ENCODE results near the gene PRDX5. TPM values are rescaled to one million over a fixed set of nuclear protein-coding genes. Genes with fewer than 3 reads are reported as not detected.

PRDX5 gene
- total and polyA plus RNA-seq, 3 donors from 2014 or later, result 189 to 287 (median 271) TPM

- H3K27ac ChIP-seq, result no peak overlapping the region
- H3K36me3 ChIP-seq (ENCODE audit: low read depth, missing control alignments), result no peaks in the 10 kb centered on the region
- H3K27me3 ChIP-seq, result no peaks in the 10 kb centered on the region
- no peak for DNase-seq
- intact Hi-C loops (cut with DNase I; ENCODE audit: low total_unique reads), result no loop called here
- peaks cover 12% of the 10 kb centered on the region for H3K4me1 ChIP-seq
- WGBS, 2 donors, result 61 to 80% methylated on average over 28 to 44 of the region's 46 CpGs
- no peak for TF ChIP-seq CTCF (IDR thresholded peaks at IDR 0.05)
- no peak for TF ChIP-seq POLR2A (IDR thresholded peaks at IDR 0.05)
- no peaks in the 10 kb centered on the region for H3K9me3 ChIP-seq
- peak overlapping the region in 1 of 2 donors; percentile 23 for H3K4me3 ChIP-seq
Measured at GRCh38 chr11:64367931-64368672, 50.2 kb downstream of the PRDX5 start.

- Histone ChIP-seq H3K36me3 (ENCODE audit: low read depth, missing control alignments) (no peaks in the 10 kb centered on the region), H3K4me3 (peak overlapping the region in 1 of 2 donors; percentile 23), H3K27ac (no peak overlapping the region), H3K9me3 (no peaks in the 10 kb centered on the region), H3K27me3 (no peaks in the 10 kb centered on the region), H3K4me1 (peaks cover 12% of the 10 kb centered on the region)
- DNase-seq, result no peak
- 65 to 73% methylated on average over 17 to 28 of the region's 28 CpGs for WGBS, 2 donors
- TF ChIP-seq CTCF (IDR thresholded peaks at IDR 0.05) (no peak), POLR2A (IDR thresholded peaks at IDR 0.05) (no peak)
- intact Hi-C loops (cut with DNase I; ENCODE audit: low total_unique reads), result no loop called here
Measured at GRCh38 chr11:64368673-64369074, 50.8 kb downstream of the PRDX5 start.

- DNase-seq, result no peak
- no peaks in the 10 kb centered on the region for H3K27me3 ChIP-seq
- 77 to 86% methylated on average over 22 to 79 of the region's 82 CpGs for WGBS, 2 donors
- TF ChIP-seq CTCF (IDR thresholded peaks at IDR 0.05), result no peak
- no peak for TF ChIP-seq POLR2A (IDR thresholded peaks at IDR 0.05)
- no peaks in the 10 kb centered on the region for H3K9me3 ChIP-seq
- intact Hi-C loops (cut with DNase I; ENCODE audit: low total_unique reads), result no loop called here
- H3K36me3 ChIP-seq (ENCODE audit: low read depth, missing control alignments), result no peaks in the 10 kb centered on the region
- H3K4me3 ChIP-seq, result peak overlapping the region; percentile 9 to 41
- H3K27ac ChIP-seq, result no peak overlapping the region
- H3K4me1 ChIP-seq, result peaks cover 12% of the 10 kb centered on the region
Measured at GRCh38 chr11:64369440-64370421, 51.8 kb downstream of the PRDX5 start.

- DNase-seq, result no peak
Measured at GRCh38 chr11:64371201-64371600, 53.3 kb downstream of the PRDX5 start.

More at GRCh38 chr11:64371201-64371600, 53.3 kb downstream of the PRDX5 start:
- no peaks in the 10 kb centered on the region for H3K9me3 ChIP-seq
- no peaks in the 10 kb centered on the region for H3K27me3 ChIP-seq
- intact Hi-C loops (cut with DNase I; ENCODE audit: low total_unique reads), result no loop called here
- no peak overlapping the region for H3K4me3 ChIP-seq
- no peak overlapping the region for H3K27ac ChIP-seq
- TF ChIP-seq CTCF (IDR thresholded peaks at IDR 0.05) (no peak), POLR2A (IDR thresholded peaks at IDR 0.05) (no peak)
- 75% methylated on average over 21 of the region's 22 CpGs; no CpG with 5 or more reads in 1 of the 2 donors for WGBS, 2 donors
- H3K36me3 ChIP-seq (ENCODE audit: low read depth, missing control alignments), result no peaks in the 10 kb centered on the region
- H3K4me1 ChIP-seq, result peaks cover 12% of the 10 kb centered on the region

MicroRNA genes within 50 kb of the gene (microRNA counts, 767-probe panel; counts per million panel counts)
- microRNA hsa-miR-1237, result 0 to 152 counts per million in 2 donors

Small RNA genes within 50 kb of the gene (microRNA-seq; reads per million reads assigned to microRNA genes)
- gene MIR1237 (ENCODE audit: borderline number of aligned reads in 2 of 2, borderline replicate concordance in 1 of 2) (1.4 to 2.1 reads per million in 2 donors), gene MIR7155 (ENCODE audit: borderline number of aligned reads in 2 of 2, borderline replicate concordance in 1 of 2) (0 to 1.4 reads per million in 2 donors)

Small RNA genes within 50 kb of the gene (small RNA-seq; reads per million reads assigned to genes)
- gene MIR1237 (0 to 0.09 reads per million in 2 donors), gene MIR7155 (0 to 0.09 reads per million in 2 donors), gene RF00019 (0 reads per million in 2 donors)

Other genes with a start within 250 kb of the PRDX5 start
- gene MACROD1, start 152.0 kb upstream of the PRDX5 start, total RNA-seq, result 10 to 100 TPM; 13.3 to 15.3 TPM
- 14.1 TPM for gene MACROD1, start 152.0 kb upstream of the PRDX5 start, polyA plus RNA-seq (ENCODE audit: insufficient read depth, low read depth, low replicate concordance)
- gene STIP1, start 131.9 kb upstream of the PRDX5 start, total RNA-seq, result 100 to 1,000 TPM; 221 to 247 TPM
- 267 TPM for gene STIP1, start 131.9 kb upstream of the PRDX5 start, polyA plus RNA-seq (ENCODE audit: insufficient read depth, low read depth, low replicate concordance)
- 1 to 10 TPM; 7.2 to 8.2 TPM for gene FERMT3, start 111.4 kb upstream of the PRDX5 start, total RNA-seq
- 10.9 TPM for gene FERMT3, start 111.4 kb upstream of the PRDX5 start, polyA plus RNA-seq (ENCODE audit: insufficient read depth, low read depth, low replicate concordance)
- gene TRPT1, start 91.9 kb upstream of the PRDX5 start, total RNA-seq, result 10 to 100 TPM; 56.5 to 65.4 TPM
- 93.7 TPM for gene TRPT1, start 91.9 kb upstream of the PRDX5 start, polyA plus RNA-seq (ENCODE audit: insufficient read depth, low read depth, low replicate concordance)
- gene NUDT22, start 91.8 kb upstream of the PRDX5 start, total RNA-seq, result 10 to 100 TPM; 50.9 to 52.7 TPM
- gene NUDT22, start 91.8 kb upstream of the PRDX5 start, polyA plus RNA-seq (ENCODE audit: insufficient read depth, low read depth, low replicate concordance), result 19.0 TPM
- 100 to 1,000 TPM; 105 to 254 TPM for gene DNAJC4, start 87.6 kb upstream of the PRDX5 start, total RNA-seq
- 303 TPM for gene DNAJC4, start 87.6 kb upstream of the PRDX5 start, polyA plus RNA-seq (ENCODE audit: insufficient read depth, low read depth, low replicate concordance)
- gene VEGFB, start 83.5 kb upstream of the PRDX5 start, total RNA-seq, result 10 to 100 TPM; 19.1 to 47.8 TPM
- gene VEGFB, start 83.5 kb upstream of the PRDX5 start, polyA plus RNA-seq (ENCODE audit: insufficient read depth, low read depth, low replicate concordance), result 57.3 TPM
- gene FKBP2, start 77.0 kb upstream of the PRDX5 start, total RNA-seq, result 100 to 1,000 TPM; 151 to 159 TPM
- gene FKBP2, start 77.0 kb upstream of the PRDX5 start, polyA plus RNA-seq (ENCODE audit: insufficient read depth, low read depth, low replicate concordance), result 159 TPM
- gene PPP1R14B, start 71.2 kb upstream of the PRDX5 start, total RNA-seq, result 10 to 100 TPM; 53.4 to 67.3 TPM
- 72.0 TPM for gene PPP1R14B, start 71.2 kb upstream of the PRDX5 start, polyA plus RNA-seq (ENCODE audit: insufficient read depth, low read depth, low replicate concordance)
- 10 to 100 TPM; 29.6 to 45.4 TPM for gene PLCB3, start 66.6 kb upstream of the PRDX5 start, total RNA-seq
- gene PLCB3, start 66.6 kb upstream of the PRDX5 start, polyA plus RNA-seq (ENCODE audit: insufficient read depth, low read depth, low replicate concordance), result 14.2 TPM
- 100 to 1,000 TPM in 1 of 2 donors, 10 to 100 TPM in 1; 88.7 to 110 TPM for gene BAD, start 33.5 kb upstream of the PRDX5 start, total RNA-seq
- 85.2 TPM for gene BAD, start 33.5 kb upstream of the PRDX5 start, polyA plus RNA-seq (ENCODE audit: insufficient read depth, low read depth, low replicate concordance)
- 100 to 1,000 TPM; 204 to 230 TPM for gene GPR137, start 32.3 kb upstream of the PRDX5 start, total RNA-seq
- 390 TPM for gene GPR137, start 32.3 kb upstream of the PRDX5 start, polyA plus RNA-seq (ENCODE audit: insufficient read depth, low read depth, low replicate concordance)
- gene KCNK4, start 26.8 kb upstream of the PRDX5 start, total RNA-seq, result under 1 TPM in 1 of 2 donors, not detected in 1; 0.24 TPM
- gene KCNK4, start 26.8 kb upstream of the PRDX5 start, polyA plus RNA-seq (ENCODE audit: insufficient read depth, low read depth, low replicate concordance), result not detected
- gene CATSPERZ, start 17.8 kb upstream of the PRDX5 start, total RNA-seq, result 100 to 1,000 TPM; 278 to 484 TPM
- 1,116 TPM for gene CATSPERZ, start 17.8 kb upstream of the PRDX5 start, polyA plus RNA-seq (ENCODE audit: insufficient read depth, low read depth, low replicate concordance)
- 10 to 100 TPM; 19.3 to 22.0 TPM for gene ESRRA, start 12.6 kb upstream of the PRDX5 start, total RNA-seq
- gene ESRRA, start 12.6 kb upstream of the PRDX5 start, polyA plus RNA-seq (ENCODE audit: insufficient read depth, low read depth, low replicate concordance), result 13.7 TPM
- 100 to 1,000 TPM; 303 to 340 TPM for gene TRMT112, start 562 bp upstream of the PRDX5 start, total RNA-seq
- 275 TPM for gene TRMT112, start 562 bp upstream of the PRDX5 start, polyA plus RNA-seq (ENCODE audit: insufficient read depth, low read depth, low replicate concordance)
- 10 to 100 TPM; 16.6 to 23.5 TPM for gene CCDC88B, start 22.1 kb downstream of the PRDX5 start, total RNA-seq
- 28.5 TPM for gene CCDC88B, start 22.1 kb downstream of the PRDX5 start, polyA plus RNA-seq (ENCODE audit: insufficient read depth, low read depth, low replicate concordance)
- 10 to 100 TPM; 15.6 TPM for gene RPS6KA4, start 41.0 kb downstream of the PRDX5 start, total RNA-seq
- gene RPS6KA4, start 41.0 kb downstream of the PRDX5 start, polyA plus RNA-seq (ENCODE audit: insufficient read depth, low read depth, low replicate concordance), result 9.2 TPM
- 1 to 10 TPM in 1 of 2 donors, under 1 TPM in 1; 0.63 to 1.2 TPM for gene SLC22A11, start 237.8 kb downstream of the PRDX5 start, total RNA-seq
- gene SLC22A11, start 237.8 kb downstream of the PRDX5 start, polyA plus RNA-seq (ENCODE audit: insufficient read depth, low read depth, low replicate concordance), result 1.7 TPM

Data from testis (tissue), 3 donors.